GOT3 (cell line): ENCODE measurements around the gene EIF2D.

Source experiments
- DNase-seq: peaks from one replicate; lab custom pipeline; 2025; ENCODE audit warnings: mixed read lengths; lab: John Stamatoyannopoulos, UW

Gene EIF2D

GRCh38 chr1:206569556-206569955 lies 42.7 kb downstream of the EIF2D start:
- no peak for DNase-seq

- DNase-seq = no peak
Measured at GRCh38 chr1:206568779-206569352, 43.4 kb downstream of the EIF2D start.

DNA sequence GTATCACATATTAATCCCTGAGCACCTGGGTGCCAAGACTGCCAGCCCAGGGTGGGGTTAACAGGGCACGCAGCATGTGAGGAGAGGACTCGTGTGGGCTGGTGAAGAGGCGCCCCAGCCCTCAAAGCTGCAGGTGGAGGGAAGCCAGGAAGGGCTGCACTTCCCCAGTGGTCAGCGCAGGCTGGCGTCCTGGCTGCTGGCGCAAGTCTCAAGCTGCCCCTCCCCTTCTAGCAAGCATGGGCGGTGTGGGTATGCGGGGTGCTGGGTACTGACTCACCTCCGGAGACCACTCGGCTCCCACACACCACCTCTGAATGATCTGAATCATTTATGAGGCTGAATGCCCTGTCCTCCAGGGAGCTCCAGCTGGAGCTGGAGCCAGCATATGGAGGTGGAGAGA lies 44.0 kb downstream of the EIF2D start:
- DNase-seq = no peak

- no peak for DNase-seq
Measured at GRCh38 chr1:206566999-206567398, 45.3 kb downstream of the EIF2D start.

- no peak for DNase-seq
Measured at GRCh38 chr1:206565995-206566394, 46.3 kb downstream of the EIF2D start.

DNA sequence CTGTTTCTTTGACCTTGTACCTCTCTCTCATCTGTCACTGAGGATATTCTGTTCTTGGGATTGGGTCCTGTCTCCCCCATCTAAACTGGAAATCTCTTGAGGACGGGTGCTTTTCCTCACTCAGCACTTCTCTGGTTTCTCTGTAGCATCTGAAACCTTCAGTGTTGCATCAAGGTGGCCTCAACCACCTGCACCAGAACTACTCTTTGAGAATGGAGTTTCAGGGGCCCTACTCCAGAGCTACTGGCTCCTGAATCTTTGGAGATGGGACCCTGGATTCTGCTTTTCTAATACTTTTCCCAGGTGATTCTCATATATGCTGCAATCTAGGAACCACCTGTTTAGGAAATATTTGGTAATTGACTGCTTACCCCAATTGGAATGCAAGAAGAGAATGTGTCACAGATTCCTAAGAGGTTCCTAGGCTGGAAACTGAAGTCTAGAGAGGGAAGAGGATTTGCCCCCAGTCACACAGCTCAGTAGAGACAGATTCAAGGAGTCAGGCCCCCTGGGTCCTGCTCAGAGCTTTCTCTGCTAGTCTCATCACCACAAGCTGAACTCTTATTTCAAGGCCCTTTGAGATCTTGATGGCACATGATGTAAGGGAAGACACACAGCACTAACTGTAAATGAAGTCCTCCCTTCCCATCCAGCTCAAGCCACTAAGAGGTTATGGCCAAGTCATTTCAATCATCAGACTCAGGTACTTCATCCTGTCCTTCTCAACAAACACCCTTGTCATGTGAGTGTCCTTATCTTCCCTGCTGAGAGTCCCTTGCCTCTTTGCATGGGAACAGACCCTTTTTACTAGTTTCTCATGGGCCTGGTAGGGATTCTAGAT lies 48.7 kb downstream of the EIF2D start:
- no peak for DNase-seq

DNA sequence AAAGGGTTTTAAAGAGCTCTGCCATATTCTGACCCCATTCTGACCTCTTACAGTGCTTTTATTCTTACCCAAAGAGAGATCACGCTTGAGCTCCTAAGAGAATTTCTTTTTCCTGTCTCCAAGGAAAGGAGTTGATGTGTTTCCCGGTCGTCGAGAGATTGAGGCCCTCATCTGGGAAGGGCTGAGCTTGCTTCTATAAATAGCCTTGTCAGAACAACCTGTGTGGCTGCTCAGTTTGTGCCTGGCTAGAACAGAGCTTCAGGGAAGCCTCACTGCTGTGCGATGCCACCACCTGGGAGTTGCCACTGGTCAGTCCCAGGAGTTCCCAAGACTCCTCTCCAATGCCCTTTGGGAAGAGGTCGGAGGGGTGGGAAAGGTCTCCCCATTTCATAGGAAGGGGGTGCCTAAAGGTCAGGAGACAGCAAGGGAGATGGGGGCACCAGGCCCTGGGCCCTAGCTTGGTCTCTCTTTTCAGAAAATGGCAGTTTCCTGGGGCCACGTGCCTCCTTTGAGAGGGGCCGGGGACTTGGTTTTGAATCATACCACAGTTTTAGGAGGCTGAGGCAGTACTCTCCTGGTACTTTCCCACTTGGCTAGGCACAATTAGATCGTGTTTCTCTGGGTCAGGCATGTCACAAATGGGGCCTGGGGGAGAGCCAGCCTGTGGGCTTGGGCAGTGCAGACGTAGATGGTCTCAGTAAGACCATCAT lies 52.1 kb downstream of the EIF2D start:
- no peak for DNase-seq

- DNase-seq = no peak
Measured at GRCh38 chr1:206559672-206559995, 52.6 kb downstream of the EIF2D start.

GRCh38 chr1:206558794-206559671 lies 53.2 kb downstream of the EIF2D start:
- no peak for DNase-seq

- no peak for DNase-seq
Measured at GRCh38 chr1:206557636-206558473, 54.4 kb downstream of the EIF2D start.

GRCh38 chr1:206556750-206557635 lies 55.3 kb downstream of the EIF2D start:
- DNase-seq = no peak

GRCh38 chr1:206556047-206556749 lies 56.1 kb downstream of the EIF2D start:
- DNase-seq = no peak

DNA sequence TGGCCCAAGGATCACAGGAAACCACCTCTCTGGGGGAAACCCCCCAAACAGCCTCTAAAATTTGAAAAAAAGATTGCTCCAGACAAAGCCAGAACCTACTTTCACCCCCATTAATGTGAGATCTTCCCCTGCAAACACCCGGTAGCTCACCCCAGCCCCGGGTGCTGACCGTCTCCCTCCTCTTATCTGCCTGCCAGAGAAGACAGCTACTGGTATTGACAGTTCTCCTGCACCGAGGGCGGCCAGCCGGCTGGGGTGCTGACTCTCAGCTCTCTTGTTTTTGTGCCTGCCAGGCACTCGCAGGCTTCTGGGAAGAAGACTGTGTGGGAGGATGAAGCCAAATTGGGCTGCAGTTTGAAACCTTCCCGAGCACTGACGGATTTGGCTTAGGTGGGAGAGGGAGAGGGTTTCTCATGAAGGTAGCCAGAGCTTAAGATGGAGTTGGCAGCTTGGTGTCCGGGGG lies 56.8 kb downstream of the EIF2D start:
- DNase-seq = no peak

GRCh38 chr1:206554701-206555472 lies 57.4 kb downstream of the EIF2D start:
- no peak for DNase-seq

GRCh38 chr1:206554211-206554610 lies 58.1 kb downstream of the EIF2D start:
- no peak for DNase-seq

- DNase-seq = no peak
Measured at GRCh38 chr1:206551986-206552326, 60.3 kb downstream of the EIF2D start.

DNA sequence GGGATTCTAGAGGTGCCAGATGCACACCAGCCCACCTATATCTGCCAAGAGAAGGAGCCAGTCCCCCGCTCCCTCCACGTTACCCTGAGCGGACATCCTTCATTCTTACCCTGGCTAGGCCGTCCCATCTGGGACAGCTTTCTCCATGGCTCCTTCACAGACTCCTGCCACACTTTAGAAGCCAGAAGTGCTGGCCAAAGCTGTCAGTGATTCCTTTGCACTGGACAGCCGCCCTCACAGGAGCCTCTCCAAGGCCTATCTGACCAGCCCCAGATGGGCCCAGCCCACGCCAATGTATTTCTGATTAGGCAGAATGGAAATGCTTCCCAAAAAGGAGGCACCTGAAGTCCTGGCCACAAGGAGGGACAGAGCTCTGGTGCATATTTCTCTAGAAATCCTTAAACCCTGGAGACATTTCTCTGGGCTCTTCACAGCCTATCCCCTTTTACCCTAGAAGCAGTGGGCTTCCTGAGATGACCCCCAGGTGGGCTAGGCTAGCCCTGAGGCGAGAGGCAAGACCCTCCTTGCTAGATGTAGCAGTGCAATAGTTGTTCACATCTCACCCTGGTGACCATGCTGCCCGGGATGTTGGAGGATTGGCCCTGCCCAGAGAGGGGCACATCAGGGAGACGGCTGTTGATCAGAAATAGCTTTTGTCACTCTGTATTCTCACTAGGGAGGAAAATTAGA lies 60.8 kb downstream of the EIF2D start:
- DNase-seq = no peak

- no peak for DNase-seq
Measured at GRCh38 chr1:206550446-206550845, 61.8 kb downstream of the EIF2D start.
